GM18861 (cell line): Measurements from ENCODE around the gene URB2.
"Not testable (repeated sequence)": the region's sequence is repeated elsewhere in the genome, so short reads cannot be mapped to it uniquely, and the experiment has no call there.

Experiments used
- ATAC-seq: cut with Tn5 transposase; IDR thresholded peaks from one replicate; pipeline ENCODE4 v1.9.1; 2021; ENCODE audit not compliant: unreplicated experiment

URB2 gene

DNA sequence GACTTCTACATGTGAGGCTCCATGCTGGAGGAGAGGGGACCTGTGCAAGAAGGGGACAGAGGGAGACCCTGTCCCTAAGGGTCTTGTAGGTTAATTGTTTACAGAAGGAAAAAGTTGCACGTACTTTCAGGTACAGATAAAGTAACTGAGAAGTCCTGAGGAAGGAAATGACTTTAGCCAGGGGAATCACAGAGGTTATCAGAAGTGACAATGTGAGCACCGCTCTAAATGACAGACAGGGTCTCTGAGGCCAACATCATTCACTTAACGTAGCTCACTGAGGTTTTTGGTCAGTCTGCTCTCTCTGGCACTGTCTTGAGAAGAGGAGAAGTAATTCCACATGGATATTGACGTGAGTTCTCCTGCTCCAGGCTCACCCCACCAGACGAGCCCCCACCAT lies 12.1 kb upstream of the URB2 start:
- ATAC-seq, result no peak

DNA sequence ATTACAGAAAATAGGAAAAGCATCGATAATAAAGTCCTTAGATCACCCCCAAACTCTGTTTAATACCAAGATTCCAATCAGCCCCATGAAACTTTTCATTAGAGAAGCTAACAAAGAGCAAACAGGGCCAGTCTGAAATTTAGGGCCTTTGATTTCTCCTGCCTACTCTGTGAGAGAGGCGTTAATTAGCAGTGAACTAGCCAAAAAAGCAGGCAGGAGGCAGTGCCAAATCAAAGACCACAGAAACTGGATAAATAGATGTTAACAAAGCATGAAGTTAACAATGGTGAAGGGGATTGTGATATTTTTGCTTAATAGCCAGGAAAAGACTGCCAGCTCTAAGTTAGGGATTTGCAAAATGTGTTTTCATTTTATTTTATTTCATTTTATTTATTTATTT lies 11.3 kb upstream of the URB2 start:
- ATAC-seq, result no peak

DNA sequence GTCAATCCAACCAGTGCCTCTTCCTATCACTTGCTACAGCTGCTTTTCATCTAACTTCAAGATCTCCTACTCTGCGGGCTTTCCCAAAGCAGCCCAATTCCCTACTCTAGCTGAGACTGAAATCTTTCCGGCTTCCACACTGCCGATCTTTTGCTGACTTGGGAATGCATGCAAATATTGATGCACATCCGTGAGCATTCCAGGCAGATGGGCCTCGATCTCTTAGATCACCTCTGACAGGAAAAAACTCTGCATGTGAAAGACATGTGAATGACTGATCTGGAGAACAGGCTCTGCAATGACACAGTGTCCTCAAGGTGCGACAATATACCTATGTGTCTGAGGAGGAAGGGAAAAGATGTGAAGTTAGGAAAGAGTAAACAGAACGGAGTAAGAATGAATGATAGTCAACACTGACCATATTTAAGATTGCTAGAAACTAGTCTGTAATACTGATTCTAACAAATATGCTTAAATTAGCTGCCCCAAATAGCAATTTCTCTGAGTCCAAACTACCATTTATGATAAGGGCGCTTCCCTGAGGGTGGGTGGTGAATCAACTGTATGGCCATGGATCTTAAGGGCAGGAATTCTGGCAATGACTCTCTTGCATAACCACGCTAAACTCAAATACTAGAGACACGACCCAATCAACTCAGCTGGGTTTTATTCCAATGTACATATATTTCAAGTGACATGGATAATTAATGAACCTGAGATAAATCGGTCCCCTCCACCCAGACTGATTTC lies 8.5 kb upstream of the URB2 start:
- no peak for ATAC-seq

DNA sequence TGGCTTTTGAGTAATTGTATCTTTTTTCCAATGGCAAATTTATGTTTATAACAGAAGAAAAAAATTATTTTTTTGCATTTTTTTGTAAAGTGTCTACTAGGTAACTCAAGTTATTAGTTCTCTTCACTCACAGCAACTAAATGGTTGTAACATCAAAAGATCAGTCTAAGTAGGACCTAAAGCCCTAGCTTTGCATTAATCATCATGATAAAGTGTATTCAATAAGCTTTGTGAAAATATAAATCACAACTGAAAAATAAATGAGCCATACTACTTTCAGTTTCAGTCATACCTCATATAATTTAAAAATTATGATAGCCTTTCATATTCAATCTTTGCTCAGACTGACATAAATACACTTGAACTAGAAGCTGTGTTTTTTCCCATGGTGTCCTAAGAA lies 7.0 kb upstream of the URB2 start:
- ATAC-seq, result no peak

DNA sequence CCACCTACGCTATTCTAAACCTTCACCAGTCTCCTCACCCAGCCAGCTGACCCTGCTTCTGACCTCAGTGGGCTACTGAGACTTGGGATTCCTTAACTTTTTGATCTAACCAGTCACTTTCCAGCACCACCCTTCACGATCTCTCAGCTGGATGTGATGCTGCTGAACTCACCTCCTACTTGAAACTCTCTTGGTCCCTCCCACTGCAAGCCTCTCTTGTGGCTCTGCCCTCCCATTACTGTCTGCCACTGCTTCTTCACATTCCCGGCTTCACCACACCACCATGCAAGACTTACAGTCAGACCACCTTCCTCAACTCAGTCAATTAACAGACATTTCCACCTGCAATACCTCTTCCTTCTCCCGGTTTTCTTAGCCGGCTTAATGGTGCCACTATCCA lies 6.4 kb upstream of the URB2 start:
- ATAC-seq, result no peak

DNA sequence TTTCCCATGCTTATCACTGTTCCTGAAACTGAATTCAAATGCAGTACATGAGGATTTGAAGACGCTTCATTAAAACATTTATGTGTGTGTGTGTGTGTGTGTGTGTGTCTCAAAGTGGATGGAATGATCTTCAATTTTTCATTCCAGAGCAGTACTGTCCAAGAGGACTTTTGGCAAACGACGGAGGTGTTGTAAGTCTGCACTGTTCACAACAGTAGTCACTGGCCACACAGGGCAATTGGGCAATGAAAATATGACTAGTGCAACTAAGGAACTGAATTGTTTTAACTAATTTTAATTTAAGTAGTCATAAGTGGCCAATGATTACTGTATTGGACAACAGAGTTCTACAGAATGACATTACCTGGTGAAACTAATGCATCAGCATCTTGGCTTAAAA lies 5.2 kb upstream of the URB2 start:
- no peak for ATAC-seq

DNA sequence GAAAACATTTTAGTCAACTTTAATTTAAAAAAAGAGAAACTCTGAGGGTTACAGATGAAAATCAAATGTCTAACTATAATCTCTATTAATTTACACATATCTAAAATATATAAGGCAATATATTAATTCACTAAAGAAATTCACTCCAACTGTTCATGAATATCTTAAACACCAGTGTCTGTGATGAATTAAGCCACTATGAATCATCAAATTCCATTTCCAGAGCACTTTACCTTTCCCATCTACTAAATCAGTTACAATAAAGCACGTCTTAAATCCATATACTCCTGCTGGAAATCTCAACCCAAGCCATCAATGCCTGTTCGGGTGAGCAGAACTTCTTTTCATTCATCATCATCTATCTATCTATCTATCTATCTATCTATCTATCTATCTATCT lies 4.4 kb upstream of the URB2 start:
- ATAC-seq, result no peak

DNA sequence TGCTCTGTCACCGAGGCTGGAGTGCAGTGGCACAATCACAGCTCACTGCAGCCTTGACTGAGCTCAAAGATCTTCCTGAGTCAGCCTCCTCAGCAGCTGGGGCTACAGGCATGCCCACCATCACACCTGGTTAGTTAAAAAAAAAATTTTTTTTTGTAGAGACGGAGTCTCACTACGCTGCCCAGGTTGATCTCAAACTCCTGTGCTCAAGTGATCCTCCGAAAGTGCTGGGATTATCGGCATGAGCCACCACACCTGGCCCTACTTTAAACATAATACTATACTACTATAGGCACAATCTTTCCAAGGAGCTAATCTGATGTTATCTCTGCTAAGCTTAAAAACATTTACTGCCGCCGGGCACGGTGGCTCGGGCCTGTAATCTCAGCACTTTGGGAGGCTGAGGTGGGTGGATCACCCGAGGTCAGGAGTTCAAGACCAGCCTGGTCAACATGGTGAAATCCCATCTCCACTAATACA lies 3.4 kb upstream of the URB2 start:
- ATAC-seq, result not testable (repeated sequence)

DNA sequence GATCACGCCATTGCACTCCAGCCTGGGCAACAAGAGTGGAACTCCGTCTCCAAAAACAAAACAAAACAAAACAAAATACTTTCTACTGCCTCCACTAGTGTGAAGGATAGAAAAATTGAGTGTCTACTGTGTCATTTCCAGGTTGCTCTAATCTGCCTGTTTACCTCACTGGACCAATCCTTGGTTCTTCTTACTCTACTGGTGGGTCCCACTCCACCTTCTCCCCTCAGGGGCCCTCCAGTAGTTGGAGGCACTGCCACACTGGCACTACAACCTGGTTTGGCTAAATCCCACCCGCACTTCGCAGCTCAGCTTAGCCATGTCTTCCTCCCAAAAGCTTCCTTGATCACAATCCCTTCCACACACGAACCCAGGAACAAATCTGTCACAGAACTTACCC lies 2.8 kb upstream of the URB2 start:
- ATAC-seq, result no peak

DNA sequence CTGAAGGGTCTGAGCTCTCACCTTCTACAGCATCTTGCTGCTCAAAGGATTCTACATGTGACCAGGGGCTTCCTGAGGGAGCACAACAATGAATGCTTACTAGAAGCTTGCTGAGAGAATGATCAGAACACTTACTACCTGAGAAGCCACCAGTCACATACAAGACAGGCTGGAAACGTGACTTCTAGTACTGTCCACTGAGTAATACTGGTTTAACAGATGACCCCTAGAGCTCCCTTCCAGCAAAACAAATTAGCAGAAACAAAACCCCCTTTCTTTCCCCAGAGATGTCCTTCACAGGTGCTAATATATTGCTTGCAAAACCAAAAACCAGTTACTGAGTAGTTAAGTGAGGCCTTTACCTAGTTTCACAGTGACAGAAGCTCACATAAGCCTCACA lies 2.2 kb upstream of the URB2 start:
- ATAC-seq, result no peak

DNA sequence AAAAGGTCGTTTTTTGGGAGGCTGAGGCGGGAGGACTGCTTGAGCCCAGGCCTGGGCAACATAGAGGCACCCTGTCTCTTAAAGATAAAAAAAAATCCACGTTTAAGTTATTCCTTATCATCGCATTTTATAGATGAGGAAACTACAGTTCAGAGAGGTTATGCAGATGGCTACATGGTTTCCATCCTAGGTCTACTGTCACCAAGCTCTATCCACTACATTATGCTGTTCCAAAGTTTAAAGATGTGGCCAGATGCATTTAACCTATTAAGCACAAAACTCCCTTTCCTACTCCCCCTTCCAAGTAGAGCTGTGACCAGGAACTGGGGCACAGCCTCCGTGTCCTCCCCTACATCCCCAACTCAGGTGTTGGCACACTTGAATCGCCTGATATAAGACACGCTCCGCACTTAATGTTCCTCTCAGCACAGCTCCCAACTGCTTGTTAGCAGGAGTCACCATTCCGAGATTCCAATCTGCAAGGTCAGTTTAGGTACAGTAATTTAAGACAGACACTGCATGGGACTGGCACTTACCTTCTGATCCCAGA lies 1.5 kb upstream of the URB2 start:
- ATAC-seq, result no peak

DNA sequence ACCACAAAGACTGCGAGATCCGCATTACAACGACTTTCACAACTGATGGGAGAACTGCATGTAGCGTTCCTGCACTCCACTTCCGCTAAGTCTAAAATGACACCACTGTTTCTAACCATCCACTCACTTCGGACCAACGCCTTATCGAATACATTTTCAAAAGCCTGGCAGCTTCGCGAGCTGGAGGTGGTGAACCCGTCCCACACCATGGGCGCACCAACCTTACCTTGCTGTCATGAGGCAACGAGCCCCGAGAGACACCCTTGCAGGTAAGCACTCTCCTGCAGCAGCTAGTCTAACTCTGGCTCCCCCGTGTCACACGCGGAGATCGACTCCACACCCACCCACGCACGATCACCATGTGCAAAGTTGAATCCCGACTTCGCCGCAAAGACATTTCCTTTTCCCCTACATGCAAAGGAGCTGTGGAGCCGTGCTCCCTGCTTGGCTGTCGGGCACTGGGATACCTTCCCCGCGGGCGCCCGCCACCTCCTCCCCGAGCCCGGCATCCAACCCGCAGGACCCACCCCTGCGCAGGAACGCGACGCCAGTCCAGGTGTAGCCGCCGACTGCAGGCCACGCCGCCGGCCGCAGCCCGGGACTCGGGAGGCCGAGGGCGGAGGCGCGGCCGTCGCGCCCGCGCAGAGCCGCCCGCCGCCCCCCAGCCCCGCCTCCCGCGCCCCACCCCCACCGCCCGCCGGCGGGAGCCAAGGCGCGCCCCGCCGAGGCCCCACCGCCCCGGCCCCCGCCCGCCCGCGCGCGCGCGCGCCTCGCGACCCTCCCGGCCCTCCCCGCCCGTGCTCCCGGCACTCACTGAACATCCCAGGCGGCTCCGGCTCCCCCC lies 754 bp upstream of the URB2 start:
- peak; percentile 19 for ATAC-seq

DNA sequence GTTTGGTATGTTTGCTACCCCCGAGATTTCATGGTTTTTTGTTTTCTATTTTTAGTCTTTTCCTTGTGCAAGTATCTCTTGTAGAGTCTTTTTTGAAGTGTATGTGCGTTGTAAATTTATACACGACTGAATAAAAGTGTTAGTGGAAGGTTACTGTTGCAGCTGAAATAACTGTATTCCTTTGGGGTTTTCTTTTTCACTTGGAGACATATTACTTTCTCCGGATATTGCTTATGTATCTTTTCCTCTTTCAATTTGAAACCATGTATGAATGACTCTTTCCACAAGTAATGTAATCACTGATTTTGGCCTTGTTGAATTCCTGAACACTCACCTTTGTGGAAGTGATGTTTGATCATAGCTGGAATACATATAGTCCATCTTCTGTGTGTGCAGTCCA lies 956 bp downstream of the URB2 start:
- ATAC-seq, result no peak

DNA sequence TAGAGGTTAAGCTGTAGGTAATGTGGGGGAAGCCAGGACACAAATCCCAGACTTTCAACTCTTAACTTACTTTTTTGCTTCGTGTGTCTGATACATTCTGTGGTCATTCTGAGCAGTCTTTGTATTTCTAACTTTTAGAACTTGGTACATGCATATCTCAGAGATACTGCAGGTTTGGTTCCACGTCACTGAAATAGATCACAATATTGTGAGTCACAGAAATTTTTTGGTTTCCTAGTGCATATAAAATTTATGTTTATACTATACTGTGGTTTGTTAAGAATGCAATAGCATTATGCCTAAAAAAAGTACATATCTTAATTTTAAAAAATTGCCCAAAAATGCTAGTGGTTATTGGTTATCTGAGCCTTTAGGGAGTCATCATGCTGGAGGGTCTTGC lies 3.2 kb downstream of the URB2 start:
- no peak for ATAC-seq

DNA sequence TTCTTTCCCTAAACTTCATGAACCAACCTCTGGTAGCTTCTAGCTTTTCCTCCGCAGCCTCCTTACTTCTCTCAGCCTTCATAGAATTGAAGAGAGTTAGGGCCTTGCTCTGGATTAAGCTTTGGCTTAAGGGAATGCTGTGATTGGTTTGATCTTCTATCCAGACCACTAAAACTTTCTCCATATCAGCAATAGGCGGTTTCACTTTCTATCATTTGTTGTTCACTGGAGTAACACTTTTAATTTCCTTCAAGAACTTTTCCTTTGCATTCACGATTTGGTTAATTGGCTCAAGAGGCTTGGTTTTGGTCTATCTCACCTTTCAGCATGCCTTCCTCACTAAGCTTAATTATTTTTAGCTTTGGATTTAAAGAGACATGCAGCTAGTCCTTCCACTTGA lies 5.1 kb downstream of the URB2 start:
- no peak for ATAC-seq

DNA sequence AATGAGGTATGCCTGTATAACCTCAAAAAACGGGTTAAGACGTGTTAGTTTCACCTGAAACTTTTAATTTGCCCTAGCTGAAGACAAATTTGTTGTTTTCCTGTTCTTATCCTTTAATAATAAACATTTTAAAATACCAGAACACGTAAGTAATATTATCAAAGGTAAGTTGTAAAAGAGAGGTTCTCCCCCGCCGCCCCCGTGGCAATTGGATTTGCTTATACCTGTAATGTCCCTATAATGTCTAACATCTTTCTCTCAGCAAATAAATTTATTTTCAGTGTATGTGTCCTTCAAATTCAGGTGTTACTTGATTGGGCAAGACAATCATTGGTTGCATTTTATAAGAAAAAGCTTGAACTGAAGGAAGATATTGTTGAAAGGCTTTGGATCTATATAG lies 5.9 kb downstream of the URB2 start:
- no peak for ATAC-seq

DNA sequence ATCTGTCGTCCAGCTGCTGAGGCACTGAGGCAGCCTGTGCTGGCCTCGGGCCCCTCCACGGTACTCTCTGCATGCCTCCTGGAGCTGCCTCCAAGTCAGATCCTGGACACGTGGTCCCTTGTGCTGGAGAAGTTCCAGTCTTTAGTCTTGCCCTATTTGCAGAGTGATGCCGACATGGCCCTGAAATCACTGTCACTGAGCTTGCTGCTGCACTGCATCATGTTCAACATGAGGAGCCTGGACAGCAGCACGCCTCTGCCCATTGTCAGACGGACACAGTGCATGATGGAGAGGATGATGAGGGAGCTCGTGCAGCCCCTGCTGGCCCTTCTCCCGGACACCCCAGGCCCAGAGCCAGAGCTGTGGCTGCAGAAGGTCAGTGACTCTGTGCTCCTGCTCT lies 10.0 kb downstream of the URB2 start:
- ATAC-seq, result no peak

DNA sequence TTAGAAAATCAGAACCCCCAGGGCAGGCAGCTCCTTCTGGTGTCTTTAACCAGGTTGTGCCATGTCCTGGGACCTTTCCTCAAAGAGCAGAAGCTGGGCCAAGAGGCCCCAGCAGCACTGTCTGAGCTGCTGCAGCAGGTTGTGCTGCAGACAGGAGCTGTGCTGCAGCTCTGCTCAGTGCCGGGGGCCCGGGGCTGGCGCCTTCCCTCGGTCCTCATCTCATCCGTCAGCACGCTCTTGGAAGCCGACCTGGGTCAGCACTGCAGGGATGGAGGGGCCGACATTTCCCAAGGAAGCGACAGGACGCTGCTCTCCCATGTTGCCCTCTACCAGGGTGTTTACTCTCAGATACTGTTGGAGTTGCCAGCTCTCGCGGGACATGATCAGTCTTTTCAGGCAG lies 11.7 kb downstream of the URB2 start:
- ATAC-seq, result no peak

DNA sequence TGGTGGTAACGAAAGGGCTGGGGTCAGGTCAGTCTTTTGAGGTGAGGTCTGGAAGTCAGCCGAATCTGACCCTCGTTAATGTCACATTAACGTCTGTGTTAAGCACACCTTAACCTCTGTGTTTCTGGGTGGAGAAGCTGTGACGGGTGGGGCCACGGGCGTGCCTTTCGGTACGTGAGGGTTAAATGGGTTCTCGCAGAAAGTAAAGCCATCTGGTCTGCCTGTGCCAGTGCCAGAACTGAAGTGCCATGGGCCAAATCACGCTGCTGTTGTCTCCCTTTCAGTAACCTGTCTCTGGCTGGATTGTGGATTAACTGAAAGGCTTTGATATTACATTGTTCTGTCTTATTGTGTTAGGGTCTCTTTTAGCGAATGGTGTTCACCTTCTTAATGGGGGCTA lies 14.4 kb downstream of the URB2 start:
- ATAC-seq, result no peak

DNA sequence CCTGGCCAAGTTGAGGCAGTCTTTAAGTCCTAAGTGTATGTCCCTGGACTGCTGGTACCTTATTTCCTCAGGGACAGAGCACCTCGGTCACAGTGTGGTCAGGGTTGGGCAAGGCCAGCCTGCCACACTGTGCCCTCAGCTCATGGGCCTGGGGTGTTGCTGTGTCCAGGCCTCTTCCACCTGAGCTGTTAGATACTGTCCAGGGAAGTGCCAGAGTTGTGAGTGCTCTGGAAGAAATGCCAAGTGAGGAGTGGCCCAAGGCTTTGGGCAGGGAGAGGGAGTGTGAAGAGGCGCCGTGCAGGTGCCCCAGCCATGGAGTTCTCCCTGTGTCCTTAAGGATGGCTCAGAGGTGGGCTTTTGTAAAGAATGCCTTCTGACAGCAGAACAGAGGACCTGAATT lies 15.3 kb downstream of the URB2 start:
- no peak for ATAC-seq

DNA sequence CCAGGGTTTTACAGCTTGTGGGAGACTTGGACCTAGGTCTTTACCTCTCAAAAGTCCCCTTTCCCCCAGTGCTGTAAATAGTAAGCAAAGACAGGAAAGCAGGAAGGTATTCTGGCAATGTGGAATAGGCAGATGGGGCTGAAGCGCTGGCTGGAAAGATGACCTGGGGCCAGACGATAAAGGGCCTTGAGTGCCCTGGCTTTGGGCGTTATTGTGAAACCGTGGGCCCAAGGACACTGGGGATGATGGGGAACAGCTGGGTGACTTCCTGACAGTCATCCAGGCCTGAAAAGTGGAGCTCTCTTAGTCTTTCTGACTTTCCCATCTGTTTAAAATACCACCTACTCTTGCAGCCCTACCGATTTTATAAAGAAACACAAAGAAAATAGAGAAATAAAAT lies 16.3 kb downstream of the URB2 start:
- ATAC-seq, result no peak

DNA sequence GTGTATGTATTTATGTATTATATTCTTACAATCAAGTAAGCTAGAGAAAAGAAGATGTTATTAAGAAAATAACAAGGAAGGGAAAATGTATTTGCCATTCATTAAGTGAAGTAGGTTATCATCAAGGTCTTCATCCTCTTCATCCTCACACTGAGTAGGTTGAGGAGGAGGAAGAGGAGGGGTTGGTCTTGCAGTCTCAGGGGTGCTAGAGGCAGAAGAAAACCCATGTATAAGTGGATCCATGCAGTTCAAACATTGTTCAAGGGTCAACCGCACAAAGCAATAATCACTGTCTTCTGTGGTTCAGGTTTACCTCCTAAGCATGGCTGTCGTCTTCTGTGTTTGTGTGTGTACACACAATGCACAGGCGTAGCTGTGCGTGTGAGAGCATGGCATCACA lies 16.9 kb downstream of the URB2 start:
- no peak for ATAC-seq
